Left renal pelvis (tissue), 4 donors: ENCODE measurements around the gene MYH14. TPM values are rescaled to one million over a fixed set of nuclear protein-coding genes. Genes with fewer than 3 reads are reported as not detected.
A peak's percentile ranks its signal among the peaks of the same experiment; 100 is the strongest.
"Not testable (repeated sequence)": the region's sequence is repeated elsewhere in the genome, so short reads cannot be mapped to it uniquely, and the experiment has no call there.

Experiments used
- DNase-seq, 4 donors: peaks; one replicate each; pipeline ENCODE4 v3.0.0-alpha.2; 2013; ENCODE audit warnings: low read depth in 4 of 4, low spot score in 3 of 4
- polyA plus RNA-seq, 4 donors: library from polyadenylated mRNA; unstranded; fragments of 120-200 nt; gene quantifications; one replicate each; pipeline ENCODE4 v1.2.1, GENCODE V29; 2013; ENCODE audit not compliant: insufficient read length in 4 of 4

The MYH14 gene
- polyA plus RNA-seq, 4 donors: 0.71 to 27.1 (median 22.2) TPM

- DNase-seq: not testable (repeated sequence)
These were observed 150.1 kb downstream of the MYH14 start for GRCh38 chr19:50353487-50353880.

GRCh38 chr19:50356691-50357177 is 153.3 kb downstream of the MYH14 start:
- DNase-seq: no peak

- peak in 1 of 4 donors; percentile 55 for DNase-seq
These were observed 154.0 kb downstream of the MYH14 start for GRCh38 chr19:50357178-50358100.

- peak in 1 of 4 donors; percentile 40 for DNase-seq
These were observed 155.3 kb downstream of the MYH14 start for GRCh38 chr19:50358483-50359327.

- DNase-seq: no peak
These were observed 156.0 kb downstream of the MYH14 start for GRCh38 chr19:50359328-50359818.

Other genes with a start within 250 kb of the MYH14 start
- gene SIGLEC11, start 242.4 kb upstream of the MYH14 start, polyA plus RNA-seq: 10 to 100 TPM in 1 of 4 donors, 1 to 10 TPM in 3; 4.4 to 25.0 (median 5.5) TPM
- gene VRK3, start 178.2 kb upstream of the MYH14 start, polyA plus RNA-seq: 10 to 100 TPM; 31.4 to 54.8 (median 48.6) TPM
- gene ZNF473, start 177.6 kb upstream of the MYH14 start, polyA plus RNA-seq: 10 to 100 TPM; 10.7 to 16.4 (median 15.1) TPM
- gene IZUMO2, start 40.3 kb upstream of the MYH14 start, polyA plus RNA-seq: under 1 TPM in 2 of 4 donors, not detected in 2; 0.27 to 0.34 TPM
- gene KCNC3, start 125.8 kb downstream of the MYH14 start, polyA plus RNA-seq: 10 to 100 TPM in 3 of 4 donors, 1 to 10 TPM in 1; 5.3 to 79.5 (median 36.1) TPM
- 10 to 100 TPM in 1 of 4 donors, 1 to 10 TPM in 3; 1.1 to 10.1 (median 8.0) TPM for gene NAPSA, start 162.0 kb downstream of the MYH14 start, polyA plus RNA-seq
- gene NR1H2, start 172.8 kb downstream of the MYH14 start, polyA plus RNA-seq: 10 to 100 TPM; 23.8 to 44.3 (median 26.3) TPM
- 10 to 100 TPM; 20.5 to 40.3 (median 24.0) TPM for gene POLD1, start 180.7 kb downstream of the MYH14 start, polyA plus RNA-seq
- gene SPIB, start 215.3 kb downstream of the MYH14 start, polyA plus RNA-seq: 1 to 10 TPM in 1 of 4 donors, under 1 TPM in 3; 0.53 to 1.1 (median 0.79) TPM
- gene MYBPC2, start 229.3 kb downstream of the MYH14 start, polyA plus RNA-seq: 1 to 10 TPM in 1 of 4 donors, under 1 TPM in 3; 0.43 to 2.7 (median 0.75) TPM